Right atrium auricular region (tissue), 2 donors: ENCODE measurements around the gene MYPN. TPM values are rescaled to one million over a fixed set of nuclear protein-coding genes. Genes with fewer than 3 reads are reported as not detected.

ENCODE experiments used
- DNase-seq: peaks from one replicate; pipeline ENCODE4 v3.0.0-alpha.2; 2019; ENCODE audit warnings: low spot score
- H3K27ac ChIP-seq, 2 donors: fragments of 200-600 bp; sonication (generic); 1 replicate in 1 of 2; 2 replicates in 1 of 2; pipeline ENCODE4 v1.5.1; 2016 to 2019
- H3K27me3 ChIP-seq, 2 donors: fragments of 200-600 bp; sonication (generic); one replicate each; pipeline versions ENCODE4 v1.5.1 to v1.6.0; 2017 to 2019
- H3K36me3 ChIP-seq: fragments of 200-600 bp; sonication (generic); one replicate; pipeline ENCODE4 v1.5.1; 2016
- H3K4me1 ChIP-seq, 2 donors: fragments of 200-600 bp; sonication (generic); one replicate each; pipeline versions ENCODE4 v1.5.1 to v1.6.0; 2017 to 2019
- H3K4me3 ChIP-seq, 2 donors: fragments of 200-600 bp; sonication (generic); 1 replicate in 1 of 2; 2 replicates in 1 of 2; pipeline ENCODE4 v1.5.1; 2017 to 2019; ENCODE audit warnings: mild to moderate bottlenecking in 1 of 2, moderate library complexity in 1 of 2
- H3K9me3 ChIP-seq, 2 donors: fragments of 200-600 bp; sonication (generic); one replicate each; pipeline ENCODE4 v1.5.1; 2019
- total RNA-seq, 2 donors: library from RNA; depleted of rRNA; stranded (reverse); fragments of >200 nt; gene quantifications; one replicate each; pipeline ENCODE4 v1.1.0, GENCODE V29; 2016
- TF ChIP-seq, protein P1 (sequence below), 2 donors: fragments of 200-600 bp; sonication (generic); IDR thresholded peaks; one replicate each; pipeline ENCODE4 v1.5.1; 2019; ENCODE audit warnings: antibody characterized with exemption in 2 of 2

MYPN gene
- total RNA-seq, 2 donors from 2014 or later: 93.5 to 145 TPM

DNA sequence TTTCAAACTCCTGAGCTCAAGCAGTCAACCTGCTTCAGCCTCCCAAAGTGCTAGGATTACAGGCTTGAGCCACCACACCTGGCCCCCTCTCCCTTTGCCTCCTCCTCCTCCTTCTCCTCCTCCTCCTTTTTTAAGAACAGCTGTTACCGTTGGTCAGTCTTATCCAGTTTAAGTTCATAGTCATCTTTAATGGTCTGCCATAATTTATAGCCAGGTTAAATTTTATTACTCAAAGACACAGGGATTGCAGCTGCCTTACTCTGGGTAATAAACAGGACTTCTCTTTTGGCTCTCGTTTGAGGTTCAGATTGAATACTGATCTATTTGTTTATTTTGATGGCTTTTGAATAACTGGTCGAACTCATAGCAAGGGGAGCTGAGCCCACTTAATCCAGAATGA, 87.4 kb downstream of the MYPN start:
- DNase-seq: no peak
- no peak overlapping the region for H3K4me3 ChIP-seq
- no peaks in the 10 kb centered on the region for H3K27me3 ChIP-seq
- peaks cover 62% of the 10 kb centered on the region for H3K36me3 ChIP-seq
- no peak overlapping the region for H3K27ac ChIP-seq
- H3K9me3 ChIP-seq: no peaks in the 10 kb centered on the region
- H3K4me1 ChIP-seq: no peaks in the 10 kb centered on the region
- TF ChIP-seq, protein P1, sequence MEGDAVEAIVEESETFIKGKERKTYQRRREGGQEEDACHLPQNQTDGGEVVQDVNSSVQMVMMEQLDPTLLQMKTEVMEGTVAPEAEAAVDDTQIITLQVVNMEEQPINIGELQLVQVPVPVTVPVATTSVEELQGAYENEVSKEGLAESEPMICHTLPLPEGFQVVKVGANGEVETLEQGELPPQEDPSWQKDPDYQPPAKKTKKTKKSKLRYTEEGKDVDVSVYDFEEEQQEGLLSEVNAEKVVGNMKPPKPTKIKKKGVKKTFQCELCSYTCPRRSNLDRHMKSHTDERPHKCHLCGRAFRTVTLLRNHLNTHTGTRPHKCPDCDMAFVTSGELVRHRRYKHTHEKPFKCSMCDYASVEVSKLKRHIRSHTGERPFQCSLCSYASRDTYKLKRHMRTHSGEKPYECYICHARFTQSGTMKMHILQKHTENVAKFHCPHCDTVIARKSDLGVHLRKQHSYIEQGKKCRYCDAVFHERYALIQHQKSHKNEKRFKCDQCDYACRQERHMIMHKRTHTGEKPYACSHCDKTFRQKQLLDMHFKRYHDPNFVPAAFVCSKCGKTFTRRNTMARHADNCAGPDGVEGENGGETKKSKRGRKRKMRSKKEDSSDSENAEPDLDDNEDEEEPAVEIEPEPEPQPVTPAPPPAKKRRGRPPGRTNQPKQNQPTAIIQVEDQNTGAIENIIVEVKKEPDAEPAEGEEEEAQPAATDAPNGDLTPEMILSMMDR (IDR thresholded peaks at IDR 0.05): no peak

DNA sequence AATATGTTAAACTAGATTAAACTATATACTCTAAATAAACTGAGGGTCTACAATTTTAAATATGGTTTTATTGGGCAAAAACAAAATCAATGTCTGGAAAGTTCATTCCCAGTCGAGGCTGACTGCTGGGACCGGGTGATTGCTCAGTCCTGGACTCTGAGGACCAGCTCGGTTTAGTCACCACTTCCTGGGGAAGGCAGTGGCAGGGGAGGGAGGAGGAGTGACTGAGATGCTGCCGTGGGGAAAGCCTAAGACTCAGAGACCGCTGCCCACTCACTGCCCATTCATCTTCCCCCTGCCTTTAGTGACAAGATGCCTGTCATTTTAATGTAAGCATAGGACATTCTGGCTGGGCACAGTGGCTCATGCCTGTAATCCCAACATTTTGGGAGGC, 93.7 kb downstream of the MYPN start:
- Histone ChIP-seq H3K9me3 (no peaks in the 10 kb centered on the region), H3K36me3 (peaks cover 78% of the 10 kb centered on the region), H3K27ac (no peak overlapping the region), H3K4me3 (no peak overlapping the region), H3K4me1 (no peaks in the 10 kb centered on the region), H3K27me3 (no peaks in the 10 kb centered on the region)
- no peak for DNase-seq
- TF ChIP-seq, protein P1 (IDR thresholded peaks at IDR 0.05): no peak

DNA sequence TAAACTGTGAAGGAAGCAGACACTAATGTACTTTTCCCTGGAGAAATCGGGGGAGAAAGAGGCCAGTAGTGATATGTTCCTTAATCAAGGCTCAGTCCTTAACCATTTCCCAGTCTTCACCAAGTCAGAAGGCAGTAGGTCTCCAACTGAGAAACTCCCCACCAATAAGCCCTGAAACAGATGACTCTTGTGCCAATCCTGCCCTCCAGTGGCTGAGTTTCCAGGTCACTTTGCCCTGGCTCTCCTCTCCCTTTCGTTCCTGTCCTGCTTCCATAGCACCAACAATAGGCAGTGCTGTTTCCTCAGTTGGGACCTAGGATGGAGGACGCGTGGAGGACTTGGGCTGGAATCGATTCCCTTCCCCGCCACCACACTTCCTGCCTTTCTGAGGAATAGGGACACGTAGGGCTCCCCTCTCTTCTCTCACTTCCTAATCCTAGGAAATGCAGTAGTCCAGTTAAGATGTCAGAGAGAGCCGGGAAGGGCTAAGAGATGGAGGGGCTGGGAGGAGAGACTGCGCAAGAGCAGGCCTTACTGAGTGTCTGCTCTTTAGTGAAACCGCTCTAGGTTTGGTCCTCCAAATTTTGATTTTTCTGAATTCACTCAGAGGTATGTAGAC, 99.2 kb downstream of the MYPN start:
- Histone ChIP-seq H3K27me3 (no peaks in the 10 kb centered on the region), H3K9me3 (no peaks in the 10 kb centered on the region), H3K4me1 (no peaks in the 10 kb centered on the region), H3K27ac (no peak overlapping the region), H3K36me3 (peaks cover 77% of the 10 kb centered on the region), H3K4me3 (no peak overlapping the region)
- TF ChIP-seq, protein P1 (IDR thresholded peaks at IDR 0.05): peak in 1 of 2 donors; percentile 36
- no peak for DNase-seq

DNA sequence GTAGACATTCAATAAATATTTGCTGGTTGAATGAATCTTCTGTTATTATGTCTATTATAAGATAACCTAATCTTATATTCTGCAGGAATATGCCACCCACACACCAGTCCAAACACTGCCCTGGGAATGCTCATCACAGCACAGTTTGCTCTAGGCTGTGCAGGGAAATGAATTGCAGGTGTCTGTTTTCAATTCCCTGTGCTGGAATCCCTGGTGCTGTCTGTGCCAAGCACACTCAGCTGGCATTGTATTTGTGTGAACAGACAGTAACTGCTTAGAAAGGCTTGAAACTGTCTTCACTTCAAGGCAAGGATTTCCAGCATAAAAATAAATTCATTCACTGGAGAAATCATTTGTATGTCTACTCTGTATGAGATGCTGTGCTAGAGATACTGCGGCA, 102.4 kb downstream of the MYPN start:
- TF ChIP-seq, protein P1 (IDR thresholded peaks at IDR 0.05): no peak
- Histone ChIP-seq H3K4me3 (no peak overlapping the region), H3K4me1 (no peaks in the 10 kb centered on the region), H3K27ac (no peak overlapping the region), H3K36me3 (peaks cover 59% of the 10 kb centered on the region), H3K27me3 (no peaks in the 10 kb centered on the region), H3K9me3 (no peaks in the 10 kb centered on the region)
- no peak for DNase-seq

DNA sequence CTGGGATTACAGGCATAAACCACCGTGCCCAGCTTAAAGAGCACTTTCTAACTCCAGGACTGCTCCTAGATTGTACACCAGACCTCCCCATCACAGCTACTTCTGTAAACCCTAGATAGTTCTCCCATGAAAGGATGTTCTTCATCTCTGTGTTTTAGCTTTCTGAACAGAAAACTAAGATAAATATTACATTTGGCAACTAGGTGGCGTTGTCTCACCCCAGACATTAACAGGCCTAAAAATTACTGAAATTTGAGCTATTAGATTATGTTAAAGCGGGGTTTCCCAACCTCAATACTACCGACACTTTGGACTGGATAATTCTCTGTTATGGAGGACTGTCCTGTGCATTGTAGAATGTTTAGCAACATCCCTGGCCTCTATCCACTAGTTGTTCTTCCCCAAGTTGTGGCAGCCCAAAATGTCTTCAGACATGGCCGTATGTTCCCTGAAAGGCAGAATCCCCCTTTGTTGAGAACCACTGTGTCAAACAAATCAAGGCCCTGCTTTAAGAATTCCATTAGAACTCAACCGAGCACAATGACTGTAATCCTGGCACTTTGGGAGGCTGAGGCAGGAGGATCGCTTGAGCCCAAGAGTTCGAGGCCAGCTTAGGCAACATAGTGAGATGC, 103.5 kb downstream of the MYPN start:
- no peak overlapping the region for H3K27ac ChIP-seq
- no peak overlapping the region for H3K4me3 ChIP-seq
- H3K36me3 ChIP-seq: peaks cover 48% of the 10 kb centered on the region
- no peaks in the 10 kb centered on the region for H3K4me1 ChIP-seq
- H3K27me3 ChIP-seq: no peaks in the 10 kb centered on the region
- DNase-seq: no peak
- TF ChIP-seq, protein P1 (IDR thresholded peaks at IDR 0.05): peak in 1 of 2 donors; percentile 64
- H3K9me3 ChIP-seq: no peaks in the 10 kb centered on the region
